Endothelial cell of umbilical vein (primary cell): ENCODE data around the gene RTBDN. TPM values are rescaled to one million over a fixed set of nuclear protein-coding genes. Genes with fewer than 3 reads are reported as not detected.

ENCODE experiments used
- BruUV-seq: library from RNA; stranded (reverse); fragments of 400-500 nt; replicated peaks from 2 replicates; lab custom pipeline; 2021; lab: Mats Ljungman, UMichigan
- CTCF ChIA-PET: fragments of 300-600, 350-600 bp; sonication (Branson Sonifier 250); formaldehyde crosslinking; loops from one replicate; lab custom pipeline; 2021; ENCODE audit warnings: antibody characterized with exemption, inconsistent platforms; lab: Charles Lee
- POLR2A ChIA-PET: fragments of 300-600, 350-600 bp; sonication (Branson Sonifier 250); formaldehyde crosslinking; loops from one replicate; lab custom pipeline; 2021; ENCODE audit warnings: antibody characterized with exemption, inconsistent platforms; lab: Charles Lee
- DNase-seq: peaks from one replicate; pipeline ENCODE4 v3.0.0-alpha.2; 2011; ENCODE audit warnings: low read depth, low spot score
- FAIRE-seq: peaks from 2 replicates; lab custom pipeline; 2011; peaks lifted over from hg19 to GRCh38; lab: Jason Lieb, UNC
- H2AFZ ChIP-seq: 2 replicates; pipeline ENCODE4 v1.6.0; 2012; ENCODE audit warnings: low read depth, low read length, control low read depth, inconsistent platforms
- H3K27ac ChIP-seq: 2 replicates; pipeline ENCODE4 v1.5.1; 2011; ENCODE audit warnings: low read depth, mild to moderate bottlenecking, control low read depth, low read length, moderate library complexity; ENCODE audit not compliant: insufficient read depth
- H3K27me3 ChIP-seq, 2 experiments: 2 replicates each; pipeline versions ENCODE4 v1.6.0 to v1.6.1; 2011; ENCODE audit warnings: low read length in 2 of 2, mixed read lengths in 1 of 2; ENCODE audit not compliant: control insufficient read depth in 2 of 2, insufficient read depth in 2 of 2
- H3K36me3 ChIP-seq, 2 experiments: 2 replicates in 1 of 2; 3 replicates in 1 of 2; pipeline ENCODE4 v1.5.1; 2011; ENCODE audit warnings: low read length in 2 of 2, mild to moderate bottlenecking in 1 of 2, moderate library complexity in 1 of 2; ENCODE audit not compliant: control insufficient read depth in 2 of 2, insufficient read depth in 2 of 2; ENCODE audit errors: extremely low read depth in 1 of 2
- H3K4me1 ChIP-seq: 3 replicates; pipeline ENCODE4 v1.5.1; 2011; ENCODE audit warnings: mild to moderate bottlenecking, low read length; ENCODE audit not compliant: control insufficient read depth, insufficient read depth; ENCODE audit errors: extremely low read depth
- H3K4me2 ChIP-seq: 2 replicates; pipeline ENCODE4 v1.6.1; 2011; ENCODE audit warnings: low read length, control low read depth, mixed read lengths; ENCODE audit not compliant: insufficient read depth
- H3K4me3 ChIP-seq, 3 experiments: fragments of 200-600 bp in 1 of 3; sonication (generic), shearing (Covaris generic) in 1 of 3; replicated peaks in 1 of 3; 2 replicates each; pipeline ENCODE4 v1.5.1; 2011 to 2016; ENCODE audit warnings: control low read depth in 3 of 3, low read length in 3 of 3, mild to moderate bottlenecking in 2 of 3, inconsistent platforms in 1 of 3, low read depth in 1 of 3, moderate library complexity in 1 of 3; ENCODE audit not compliant: insufficient read depth in 1 of 3
- H3K79me2 ChIP-seq: 2 replicates; pipeline ENCODE4 v1.6.0; 2012; ENCODE audit warnings: low read length, inconsistent platforms; ENCODE audit not compliant: control insufficient read depth, insufficient read depth
- H3K9ac ChIP-seq: replicated peaks from 2 replicates; pipeline ENCODE3; 2011; ENCODE audit warnings: low read length, control low read depth; ENCODE audit not compliant: insufficient read depth; ENCODE audit errors: extremely low read depth
- H3K9me1 ChIP-seq: replicated peaks from 3 replicates; pipeline ENCODE4 v1.6.0; 2011; ENCODE audit warnings: mild to moderate bottlenecking, low read length; ENCODE audit not compliant: control insufficient read depth, insufficient read depth; ENCODE audit errors: extremely low read depth
- H3K9me3 ChIP-seq: replicated peaks from 2 replicates; pipeline ENCODE4 v1.5.1; 2012; ENCODE audit warnings: low read length, inconsistent platforms; ENCODE audit not compliant: control insufficient read depth, insufficient read depth
- H4K20me1 ChIP-seq: replicated peaks from 2 replicates; pipeline ENCODE3; 2011; ENCODE audit warnings: mild to moderate bottlenecking, low read length; ENCODE audit not compliant: control insufficient read depth, insufficient read depth; ENCODE audit errors: extremely low read depth
- EZH2 ChIP-seq: IDR thresholded peaks from 2 replicates; pipeline ENCODE4 v1.6.1; 2012; ENCODE audit warnings: borderline replicate concordance, low read depth, mild to moderate bottlenecking, moderate library complexity, low read length, inconsistent platforms; ENCODE audit not compliant: severe bottlenecking
- FOS ChIP-seq: IDR thresholded peaks from 2 replicates; pipeline ENCODE4 v1.6.1; 2011; ENCODE audit warnings: mild to moderate bottlenecking, low read length, moderate library complexity, borderline replicate concordance; ENCODE audit not compliant: insufficient read depth
- GATA2 ChIP-seq: IDR thresholded peaks from 2 replicates; pipeline ENCODE4 v1.7.0; 2011; ENCODE audit warnings: low read depth, mild to moderate bottlenecking, moderate library complexity, mixed read lengths, low read length; ENCODE audit not compliant: insufficient read length, insufficient read depth
- JUN ChIP-seq: IDR thresholded peaks from 2 replicates; pipeline ENCODE4 v1.6.1; 2011; ENCODE audit warnings: borderline replicate concordance, low read depth; ENCODE audit not compliant: insufficient read length, insufficient read depth
- MAX ChIP-seq: IDR thresholded peaks from 2 replicates; pipeline ENCODE4 v1.6.1; 2011; ENCODE audit not compliant: insufficient read depth, insufficient read length
- MYC ChIP-seq: IDR thresholded peaks from one replicate; pipeline ENCODE4 v1.6.1; 2011; ENCODE audit warnings: mild to moderate bottlenecking, low read depth, low read length
- POLR2A ChIP-seq: IDR thresholded peaks from 2 replicates; pipeline ENCODE4 v1.6.1; 2012; ENCODE audit warnings: low read depth, mild to moderate bottlenecking, control low read depth, low read length
- POLR2AphosphoS5 ChIP-seq: IDR thresholded peaks from 2 replicates; pipeline ENCODE4 v1.6.1; 2012; ENCODE audit warnings: low read depth, mild to moderate bottlenecking, control low read depth, low read length, moderate library complexity; ENCODE audit not compliant: insufficient read depth
- dilution Hi-C: fragments of 300-500 bp; cut with MboI; formaldehyde crosslinking; loops from one replicate; pipeline ENCODE4 v1.15.0; 2019; ENCODE audit warnings: low sequenced_read_pairs; ENCODE audit not compliant: extremely low pct_ligation_motif_present
- intact Hi-C: fragments of 100-400 bp; cut with micrococcal nuclease; formaldehyde crosslinking; loops from one replicate; pipeline ENCODE4 v1.10.0; 2022
- polyA plus RNA-seq, 4 experiments: library from polyadenylated mRNA; depleted of rRNA in 3 of 4; stranded (reverse) in 3 of 4; unstranded in 1 of 4; fragments of >200 nt; gene quantifications; 2 replicates each; pipeline versions ENCODE4 v1.2.1 to v1.2.3, GENCODE V29; 2011 to 2012; ENCODE audit warnings: missing spikeins in 1 of 4
- total RNA-seq: library from RNA; stranded (reverse); gene quantifications from 2 replicates; pipeline ENCODE4 v1.2.3, GENCODE V29; 2021
- TF ChIP-seq, protein P1 (sequence below), 2 donors: IDR thresholded peaks; 1 replicate in 1 of 2; 2 replicates in 1 of 2; pipeline ENCODE4 v1.5.1; 2011; ENCODE audit warnings: low read length in 2 of 2, mild to moderate bottlenecking in 2 of 2, moderate library complexity in 2 of 2, control low read depth in 1 of 2, inconsistent platforms in 1 of 2, low read depth in 1 of 2; ENCODE audit not compliant: insufficient read depth in 1 of 2; ENCODE audit errors: extremely low read depth in 1 of 2

RTBDN gene
- total and polyA plus RNA-seq, 2 donors (not counting 3 experiments of a cell fraction or from before 2014, with no cell fraction given) = not detected

DNA sequence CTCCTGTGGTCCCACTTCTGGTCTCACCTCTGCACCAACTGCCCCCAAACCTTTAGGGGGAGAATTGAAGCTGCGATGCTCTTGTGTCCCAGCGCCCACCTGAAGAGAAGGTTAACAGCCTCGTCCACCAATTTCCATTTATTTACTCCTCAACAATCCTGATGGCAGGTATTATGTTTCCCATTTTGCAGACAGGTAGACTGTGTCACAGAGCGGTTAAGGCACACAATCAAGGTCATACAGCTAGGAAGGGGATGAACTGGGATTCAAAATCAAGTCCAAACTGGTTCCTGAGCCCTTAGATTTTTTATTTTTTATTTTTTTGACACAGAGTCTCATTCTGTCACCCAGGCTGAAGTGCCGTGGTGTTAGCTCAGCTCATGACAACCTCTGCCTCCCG lies 40.7 kb upstream of the RTBDN start:
- ChIA-PET POLR2A (no interaction called here), CTCF (no interaction called here)
- no peaks in the 10 kb centered on the region for H3K9me3 ChIP-seq
- dilution Hi-C loops = no loop called here
- intact Hi-C loops = no loop called here
- no peak overlapping the region for H2AFZ ChIP-seq
- H3K4me1 ChIP-seq = no peaks in the 10 kb centered on the region
- TF ChIP-seq MYC (no peak), POLR2AphosphoS5 (no peak), JUN (no peak), GATA2 (no peak), MAX (no peak), FOS (no peak), POLR2A (no peak), EZH2 (no peak)
- TF ChIP-seq, protein P1, sequence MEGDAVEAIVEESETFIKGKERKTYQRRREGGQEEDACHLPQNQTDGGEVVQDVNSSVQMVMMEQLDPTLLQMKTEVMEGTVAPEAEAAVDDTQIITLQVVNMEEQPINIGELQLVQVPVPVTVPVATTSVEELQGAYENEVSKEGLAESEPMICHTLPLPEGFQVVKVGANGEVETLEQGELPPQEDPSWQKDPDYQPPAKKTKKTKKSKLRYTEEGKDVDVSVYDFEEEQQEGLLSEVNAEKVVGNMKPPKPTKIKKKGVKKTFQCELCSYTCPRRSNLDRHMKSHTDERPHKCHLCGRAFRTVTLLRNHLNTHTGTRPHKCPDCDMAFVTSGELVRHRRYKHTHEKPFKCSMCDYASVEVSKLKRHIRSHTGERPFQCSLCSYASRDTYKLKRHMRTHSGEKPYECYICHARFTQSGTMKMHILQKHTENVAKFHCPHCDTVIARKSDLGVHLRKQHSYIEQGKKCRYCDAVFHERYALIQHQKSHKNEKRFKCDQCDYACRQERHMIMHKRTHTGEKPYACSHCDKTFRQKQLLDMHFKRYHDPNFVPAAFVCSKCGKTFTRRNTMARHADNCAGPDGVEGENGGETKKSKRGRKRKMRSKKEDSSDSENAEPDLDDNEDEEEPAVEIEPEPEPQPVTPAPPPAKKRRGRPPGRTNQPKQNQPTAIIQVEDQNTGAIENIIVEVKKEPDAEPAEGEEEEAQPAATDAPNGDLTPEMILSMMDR (IDR thresholded peaks at IDR 0.05; ENCODE audit: extremely low read depth in 1 of 2, insufficient read depth in 1 of 2, low read depth in 1 of 2, low read length in 2 of 2) = no peak
- no peaks in the 10 kb centered on the region for H4K20me1 ChIP-seq
- no peak overlapping the region for H3K4me3 ChIP-seq
- no peaks in the 10 kb centered on the region for H3K79me2 ChIP-seq
- H3K27ac ChIP-seq = no peak overlapping the region
- H3K9ac ChIP-seq = no peak overlapping the region
- no TSS peak for BruUV-seq
- FAIRE-seq (no peak), DNase-seq (no peak)
- H3K9me1 ChIP-seq = no peaks in the 10 kb centered on the region
- no peak overlapping the region for H3K4me2 ChIP-seq
- no peaks in the 10 kb centered on the region for H3K27me3 ChIP-seq
- peaks cover 0 to 5% of the 10 kb centered on the region in 2 experiments for H3K36me3 ChIP-seq
